HG02588 (cell line): ENCODE results near the gene FBXO36.
"Not testable (repeated sequence)": the region's sequence is repeated elsewhere in the genome, so short reads cannot be mapped to it uniquely, and the experiment has no call there.

Experiments used
- ATAC-seq: cut with Tn5 transposase; IDR thresholded peaks from one replicate; pipeline ENCODE4 v1.9.1; 2021; ENCODE audit warnings: mild to moderate bottlenecking, moderate library complexity; ENCODE audit not compliant: unreplicated experiment

The FBXO36 gene

GRCh38 chr2:229922449-229923386, at the start of gene FBXO36:
Gene FBXO36, plus strand, starts transcription at chr2:229922503. Its CDS starts 11 bp downstream, at chr2:229922514.
- peak; percentile 63 for ATAC-seq

- peak; percentile 77 for ATAC-seq
Observed at GRCh38 chr2:229873123-229873581, 49.2 kb upstream of the FBXO36 start.

- ATAC-seq: no peak
Observed at GRCh38 chr2:229874647-229875046, 47.7 kb upstream of the FBXO36 start.

GRCh38 chr2:229875549-229875948, 46.8 kb upstream of the FBXO36 start:
- ATAC-seq: no peak

GRCh38 chr2:229879191-229879950, 42.9 kb upstream of the FBXO36 start:
- ATAC-seq: no peak

DNA sequence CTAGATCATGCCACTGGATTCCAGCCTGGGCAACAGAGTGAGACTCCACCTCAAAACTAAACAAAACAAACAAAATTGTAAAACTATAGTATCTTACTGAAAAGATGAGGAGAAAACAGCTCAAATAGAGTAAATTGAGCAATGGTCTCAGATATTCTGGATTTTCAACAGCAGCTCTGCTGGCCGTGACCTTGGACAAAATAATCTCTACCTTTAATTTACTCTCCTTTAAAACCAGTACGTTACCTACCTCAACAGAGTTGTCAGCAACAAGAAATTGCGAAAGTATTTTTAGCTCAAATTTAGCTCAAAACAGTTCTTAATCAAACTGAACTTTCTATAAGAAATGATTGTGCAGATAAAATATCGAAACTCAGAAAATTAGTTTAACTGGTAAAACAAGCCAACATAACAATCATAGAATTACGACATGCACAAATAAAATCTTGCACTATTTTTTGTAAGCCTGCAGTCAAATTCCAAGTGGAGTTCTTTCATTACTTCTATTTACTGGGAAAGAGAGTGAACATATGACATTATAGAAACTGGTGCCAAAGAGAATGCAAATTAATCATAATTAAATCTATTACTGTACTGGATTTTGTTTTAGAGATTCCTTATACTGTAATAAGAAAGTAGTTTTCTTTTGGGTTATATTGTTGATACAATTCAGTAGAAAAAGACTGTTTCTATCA, 41.3 kb upstream of the FBXO36 start:
- ATAC-seq: no peak

DNA sequence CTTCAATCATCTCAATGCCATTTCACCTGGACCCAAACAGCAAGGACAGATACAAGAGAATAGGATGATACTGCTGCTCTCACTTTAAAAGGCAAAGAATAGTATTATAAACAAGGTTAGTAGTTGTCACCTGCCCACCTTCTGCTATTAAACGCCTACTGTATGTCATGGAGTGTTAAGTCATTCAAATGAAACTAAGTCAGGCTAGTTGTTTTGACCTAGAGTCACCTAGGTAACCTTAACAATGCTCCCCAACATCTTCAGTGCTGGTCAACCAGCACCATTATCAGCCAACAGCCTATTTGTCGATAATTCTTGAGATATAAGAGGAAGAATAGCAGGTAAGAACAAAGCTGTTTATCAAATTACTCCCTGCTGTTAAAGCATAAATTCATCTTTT, 39.7 kb upstream of the FBXO36 start:
- ATAC-seq: no peak

GRCh38 chr2:229884775-229885699, 37.3 kb upstream of the FBXO36 start:
- ATAC-seq: peak; percentile 72

- no peak for ATAC-seq
Observed at GRCh38 chr2:229887441-229887840, 34.9 kb upstream of the FBXO36 start.

DNA sequence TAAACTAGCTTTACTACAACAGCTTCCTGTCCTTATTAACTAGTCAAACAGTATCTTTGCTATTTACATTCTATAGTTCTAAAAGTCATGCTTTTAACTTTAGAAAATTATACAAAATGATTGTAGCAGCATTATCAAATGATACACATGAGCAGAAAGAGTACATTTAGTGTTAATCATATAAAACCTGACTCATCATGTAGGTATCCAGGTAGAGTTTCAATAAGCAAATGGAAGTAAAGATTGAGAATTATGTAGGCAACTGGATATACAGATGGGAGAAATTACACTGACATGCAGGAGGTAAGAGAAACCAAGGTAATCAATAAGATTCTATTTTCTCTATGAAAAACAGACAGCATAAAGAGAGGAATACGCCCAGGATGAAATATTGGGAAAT, 34.3 kb upstream of the FBXO36 start:
- ATAC-seq: no peak

DNA sequence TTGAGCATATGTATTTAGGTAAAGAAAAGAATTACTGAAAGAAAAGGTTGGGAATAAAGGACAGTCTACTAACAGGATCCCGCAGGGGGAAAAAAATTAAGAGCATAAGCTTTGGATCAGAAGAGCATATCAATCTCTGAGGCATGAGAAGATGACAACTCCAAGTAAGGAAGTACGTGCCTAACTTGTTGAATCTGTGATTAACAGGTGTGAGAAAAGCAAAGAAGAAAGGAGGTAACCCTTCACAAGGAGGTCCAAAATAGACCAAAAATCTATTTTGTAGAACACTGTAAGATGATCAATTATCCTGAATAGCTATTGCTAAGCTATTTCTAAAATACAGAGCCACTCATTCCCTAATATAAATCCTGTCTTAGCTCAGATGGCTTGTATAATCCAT, 33.3 kb upstream of the FBXO36 start:
- ATAC-seq: no peak

DNA sequence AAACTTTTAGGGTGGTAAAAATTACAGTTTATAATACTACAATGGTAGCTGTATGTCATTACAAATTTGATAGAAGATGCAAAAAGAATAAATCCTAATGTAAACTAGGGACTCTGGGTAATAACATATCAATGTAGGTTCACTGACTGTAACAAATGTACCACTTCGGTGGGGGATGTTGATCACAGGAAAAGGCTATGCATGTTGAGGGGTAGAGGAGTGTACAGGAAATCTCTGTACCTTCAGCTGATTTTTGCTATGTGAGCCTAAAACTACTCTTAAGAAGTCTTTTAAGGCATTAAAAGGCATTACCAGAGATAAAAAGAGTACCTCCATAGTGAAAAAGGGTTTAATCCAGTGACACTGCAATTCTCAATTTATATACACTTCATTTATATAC, 25.4 kb upstream of the FBXO36 start:
- ATAC-seq: no peak

- ATAC-seq: no peak
Observed at GRCh38 chr2:229899604-229900003, 22.7 kb upstream of the FBXO36 start.

DNA sequence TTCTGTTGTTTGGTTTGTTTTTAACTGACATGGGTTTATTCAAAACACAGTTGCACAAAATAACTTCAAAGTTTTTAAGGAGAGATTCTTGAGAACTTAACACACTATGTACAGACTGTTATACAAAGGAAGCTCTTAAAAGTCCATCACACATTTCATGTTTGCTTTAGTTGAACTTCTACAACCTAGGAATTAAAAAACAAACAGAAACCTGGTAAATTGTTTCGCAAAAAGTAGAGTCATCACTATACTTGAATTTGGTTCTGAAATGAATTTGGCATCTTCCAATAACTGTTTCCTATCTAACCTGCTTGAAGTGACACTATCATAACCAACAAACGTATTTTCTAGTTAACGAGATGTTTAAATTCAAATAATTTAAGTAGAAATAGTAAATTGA, 22.3 kb upstream of the FBXO36 start:
- ATAC-seq: no peak

DNA sequence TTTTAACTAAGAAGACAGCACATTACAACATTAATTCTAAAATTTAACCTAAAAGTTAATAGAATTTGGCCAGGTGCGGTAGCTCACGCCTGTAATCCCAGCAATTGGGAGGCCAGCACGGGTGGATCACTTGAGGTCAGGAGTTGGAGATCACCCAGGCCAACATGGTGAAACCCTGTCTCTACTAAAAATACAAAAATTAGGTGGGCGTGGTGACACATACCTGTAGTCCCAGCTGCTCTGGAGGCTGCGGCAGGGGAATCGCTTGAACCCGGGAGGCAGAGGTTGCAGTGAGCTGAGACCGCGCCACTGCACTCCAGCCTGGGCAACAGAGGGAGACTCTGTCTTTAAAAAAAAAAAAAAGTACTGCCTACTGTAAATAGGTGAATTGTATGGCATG, 21.8 kb upstream of the FBXO36 start:
- ATAC-seq: not testable (repeated sequence)

DNA sequence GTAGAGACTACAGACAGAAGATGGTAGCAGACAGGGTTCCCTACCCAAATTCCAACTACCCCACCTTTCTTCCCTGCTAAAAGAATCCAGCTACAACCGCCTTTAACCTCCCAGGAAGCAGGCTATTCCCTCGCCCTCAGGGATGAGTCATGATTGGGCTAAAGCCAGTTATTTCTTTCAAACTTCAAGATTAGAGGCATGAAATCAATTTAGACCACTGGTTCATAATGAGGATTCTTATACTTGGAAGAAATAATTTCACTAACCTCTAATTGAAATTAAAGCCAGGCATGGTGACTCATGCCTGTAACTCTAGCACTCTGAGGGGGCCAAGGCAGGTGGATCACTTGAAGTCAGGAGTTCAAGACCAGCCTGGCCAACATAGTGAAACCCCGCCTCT, 20.5 kb upstream of the FBXO36 start:
- no peak for ATAC-seq

DNA sequence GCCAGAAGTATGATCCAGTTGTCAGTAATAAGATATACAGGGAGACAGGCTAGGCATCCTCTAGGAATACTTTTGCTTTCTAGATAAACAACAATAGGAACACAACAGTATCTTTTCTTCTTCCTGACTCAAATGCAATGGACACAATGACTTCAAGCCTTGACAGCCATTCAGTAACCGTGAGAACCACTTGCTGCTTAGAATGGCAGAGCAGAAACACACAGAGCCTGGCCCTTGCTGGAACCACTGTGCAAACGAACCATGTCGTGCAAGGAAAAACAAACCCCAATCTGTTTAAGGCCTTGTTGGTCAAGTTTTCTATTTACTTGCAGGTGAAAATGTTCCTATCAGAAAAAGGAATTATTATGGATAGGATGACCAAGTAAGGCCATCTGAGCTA, 19.3 kb upstream of the FBXO36 start:
- ATAC-seq: no peak

GRCh38 chr2:229905601-229906000, 16.7 kb upstream of the FBXO36 start:
- ATAC-seq: no peak

DNA sequence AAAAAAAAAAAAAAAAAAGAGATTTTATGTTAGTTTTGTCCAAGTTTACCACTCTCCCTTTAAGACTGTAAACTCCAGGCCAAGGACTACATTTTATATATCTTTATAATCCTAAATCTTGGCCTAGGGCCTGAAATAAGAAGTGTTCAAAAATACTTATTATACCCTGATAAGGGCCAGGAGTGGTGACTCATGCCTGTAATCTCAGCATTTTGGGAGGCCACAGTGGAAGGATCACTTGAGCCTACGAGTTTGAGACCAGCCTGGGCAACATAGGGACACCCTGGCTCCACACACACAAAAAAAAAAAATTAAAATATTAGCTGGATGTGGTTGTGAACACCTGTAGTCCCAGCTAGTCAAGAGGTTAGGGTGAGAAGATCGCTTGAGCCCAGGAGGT, 13.2 kb upstream of the FBXO36 start:
- no peak for ATAC-seq

DNA sequence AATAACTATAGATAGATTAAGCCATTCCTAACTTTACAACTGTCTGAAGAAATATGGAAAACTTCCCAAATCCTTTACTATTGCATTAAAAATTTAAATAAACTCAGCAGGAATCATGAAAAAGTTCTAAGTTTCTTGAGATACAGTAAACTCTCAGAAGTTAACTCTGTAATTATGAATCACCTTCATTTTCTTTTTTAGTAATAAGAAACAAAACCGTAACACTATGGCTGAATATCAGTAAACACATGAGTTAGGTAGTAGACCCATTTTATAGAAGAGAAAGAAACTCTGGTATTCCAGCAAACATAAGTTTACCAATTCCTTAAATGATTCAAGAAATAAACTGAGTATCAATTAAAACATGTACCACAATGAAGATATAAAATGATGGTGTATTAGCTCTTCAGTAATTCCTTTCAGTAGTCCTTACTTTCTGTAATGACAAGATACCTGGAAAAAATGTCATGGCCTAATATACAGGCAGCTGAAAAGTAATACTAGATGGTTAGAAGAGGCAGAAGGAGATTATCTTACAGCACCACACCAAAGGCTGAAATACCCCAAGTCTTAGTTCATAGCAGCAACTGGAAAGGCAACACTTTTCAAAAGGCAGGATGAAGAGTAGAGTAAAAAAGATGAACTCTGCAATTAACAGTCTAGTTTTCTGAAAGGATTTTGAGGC, 12.0 kb upstream of the FBXO36 start:
- peak; percentile 26 for ATAC-seq
